ENCODE measurements around the gene KRTAP5-9. TPM values are rescaled to one million over a fixed set of nuclear protein-coding genes. Genes with fewer than 3 reads are reported as not detected.

KRTAP5-9 gene
- total and polyA plus RNA-seq, 2 donors (not counting 3 experiments of a cell fraction or from before 2014, with no cell fraction given), result 0.28 TPM; not detected in 1

GRCh38 chr11:71581826-71582225, 33.6 kb downstream of the KRTAP5-9 start:
- no peak overlapping the region for H3K27ac ChIP-seq (ENCODE audit: insufficient read depth, low read depth, low read length)
- no peak overlapping the region for H2AFZ ChIP-seq (ENCODE audit: low read depth, low read length)
- H3K4me3 ChIP-seq (replicated peaks in 1 of 3; ENCODE audit: insufficient read depth in 1 of 3, low read depth in 1 of 3, low read length in 3 of 3), result no peak overlapping the region
- no peaks in the 10 kb centered on the region for H3K79me2 ChIP-seq (ENCODE audit: control insufficient read depth, insufficient read depth, low read length)
- H3K9me1 ChIP-seq (replicated peaks; ENCODE audit: control insufficient read depth, extremely low read depth, insufficient read depth, low read length), result no peaks in the 10 kb centered on the region
- ChIA-PET POLR2A (no interaction called here), CTCF (interaction anchor here (1.2 kb wide), 1 partner anchor 19 kb away, joined by 3 read pairs; no protein-coding TSS in a partner anchor)
- no peaks in the 10 kb centered on the region for H4K20me1 ChIP-seq (replicated peaks; ENCODE audit: control insufficient read depth, extremely low read depth, insufficient read depth, low read length)
- H3K4me1 ChIP-seq (ENCODE audit: control insufficient read depth, extremely low read depth, insufficient read depth, low read length), result no peaks in the 10 kb centered on the region
- no peaks in the 10 kb centered on the region for H3K9me3 ChIP-seq (replicated peaks; ENCODE audit: control insufficient read depth, insufficient read depth, low read length)
- H3K4me2 ChIP-seq (ENCODE audit: insufficient read depth, low read length), result no peak overlapping the region
- no peak overlapping the region for H3K9ac ChIP-seq (replicated peaks; ENCODE audit: extremely low read depth, insufficient read depth, low read length)
- dilution Hi-C loops (cut with MboI; ENCODE audit: extremely low pct_ligation_motif_present, low sequenced_read_pairs) (no loop called here), intact Hi-C loops (cut with micrococcal nuclease) (loop anchor here (10.0 kb wide), 1 partner anchor 97 kb away; no protein-coding TSS in a partner anchor)
- TF ChIP-seq FOS (IDR thresholded peaks at IDR 0.05; ENCODE audit: borderline replicate concordance, insufficient read depth, low read length), result no peak
- TF ChIP-seq MYC (IDR thresholded peaks at IDR 0.05; ENCODE audit: low read depth, low read length), result no peak
- TF ChIP-seq EZH2 (IDR thresholded peaks at IDR 0.05; ENCODE audit: borderline replicate concordance, low read depth, low read length, severe bottlenecking), result no peak
- TF ChIP-seq MAX (IDR thresholded peaks at IDR 0.05; ENCODE audit: insufficient read depth, insufficient read length), result no peak
- no peak for TF ChIP-seq JUN (IDR thresholded peaks at IDR 0.05; ENCODE audit: borderline replicate concordance, insufficient read depth, insufficient read length, low read depth)
- BruUV-seq (replicated peaks), result no TSS peak
- H3K27me3 ChIP-seq (ENCODE audit: control insufficient read depth in 2 of 2, insufficient read depth in 2 of 2, low read length in 2 of 2), result no peaks in the 10 kb centered on the region
- H3K36me3 ChIP-seq (ENCODE audit: control insufficient read depth in 2 of 2, extremely low read depth in 1 of 2, insufficient read depth in 2 of 2, low read length in 2 of 2), result no peaks in the 10 kb centered on the region
- no peak for FAIRE-seq
- DNase-seq (ENCODE audit: low read depth, low spot score), result no peak

- FAIRE-seq (no peak), DNase-seq (ENCODE audit: low read depth, low spot score) (no peak)
- Histone ChIP-seq H3K79me2 (ENCODE audit: control insufficient read depth, insufficient read depth, low read length) (no peaks in the 10 kb centered on the region), H3K27ac (ENCODE audit: insufficient read depth, low read depth, low read length) (no peak within 1 kb of the TSS), H3K9me3 (replicated peaks; ENCODE audit: control insufficient read depth, insufficient read depth, low read length) (no peaks in the 10 kb centered on the region), H3K9me1 (replicated peaks; ENCODE audit: control insufficient read depth, extremely low read depth, insufficient read depth, low read length) (no peaks in the 10 kb centered on the region), H3K27me3 (ENCODE audit: control insufficient read depth in 2 of 2, insufficient read depth in 2 of 2, low read length in 2 of 2) (no peaks in the 10 kb centered on the region), H3K4me3 (replicated peaks in 1 of 3; ENCODE audit: insufficient read depth in 1 of 3, low read depth in 1 of 3, low read length in 3 of 3) (no peak within 1 kb of the TSS), H3K4me2 (ENCODE audit: insufficient read depth, low read length) (no peak within 1 kb of the TSS), H3K9ac (replicated peaks; ENCODE audit: extremely low read depth, insufficient read depth, low read length) (no peak within 1 kb of the TSS), H4K20me1 (replicated peaks; ENCODE audit: control insufficient read depth, extremely low read depth, insufficient read depth, low read length) (no peaks in the 10 kb centered on the region), H2AFZ (ENCODE audit: low read depth, low read length) (no peak within 1 kb of the TSS), H3K36me3 (ENCODE audit: control insufficient read depth in 2 of 2, extremely low read depth in 1 of 2, insufficient read depth in 2 of 2, low read length in 2 of 2) (no peaks in the 10 kb centered on the region), H3K4me1 (ENCODE audit: control insufficient read depth, extremely low read depth, insufficient read depth, low read length) (no peaks in the 10 kb centered on the region)
- BruUV-seq (replicated peaks), result no TSS peak
- dilution Hi-C loops (cut with MboI; ENCODE audit: extremely low pct_ligation_motif_present, low sequenced_read_pairs) (no loop called here), intact Hi-C loops (cut with micrococcal nuclease) (loop anchor here (10.0 kb wide), 1 partner anchor 98 kb away; no protein-coding TSS in a partner anchor)
- ChIA-PET POLR2A (no interaction called here), CTCF (interaction anchor here (1.2 kb wide), 1 partner anchor 19 kb away, joined by 3 read pairs; no protein-coding TSS in a partner anchor)
- no peak for TF ChIP-seq MYC (IDR thresholded peaks at IDR 0.05; ENCODE audit: low read depth, low read length)
- TF ChIP-seq, protein P1, sequence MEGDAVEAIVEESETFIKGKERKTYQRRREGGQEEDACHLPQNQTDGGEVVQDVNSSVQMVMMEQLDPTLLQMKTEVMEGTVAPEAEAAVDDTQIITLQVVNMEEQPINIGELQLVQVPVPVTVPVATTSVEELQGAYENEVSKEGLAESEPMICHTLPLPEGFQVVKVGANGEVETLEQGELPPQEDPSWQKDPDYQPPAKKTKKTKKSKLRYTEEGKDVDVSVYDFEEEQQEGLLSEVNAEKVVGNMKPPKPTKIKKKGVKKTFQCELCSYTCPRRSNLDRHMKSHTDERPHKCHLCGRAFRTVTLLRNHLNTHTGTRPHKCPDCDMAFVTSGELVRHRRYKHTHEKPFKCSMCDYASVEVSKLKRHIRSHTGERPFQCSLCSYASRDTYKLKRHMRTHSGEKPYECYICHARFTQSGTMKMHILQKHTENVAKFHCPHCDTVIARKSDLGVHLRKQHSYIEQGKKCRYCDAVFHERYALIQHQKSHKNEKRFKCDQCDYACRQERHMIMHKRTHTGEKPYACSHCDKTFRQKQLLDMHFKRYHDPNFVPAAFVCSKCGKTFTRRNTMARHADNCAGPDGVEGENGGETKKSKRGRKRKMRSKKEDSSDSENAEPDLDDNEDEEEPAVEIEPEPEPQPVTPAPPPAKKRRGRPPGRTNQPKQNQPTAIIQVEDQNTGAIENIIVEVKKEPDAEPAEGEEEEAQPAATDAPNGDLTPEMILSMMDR (IDR thresholded peaks at IDR 0.05; ENCODE audit: extremely low read depth in 1 of 2, insufficient read depth in 1 of 2, low read depth in 1 of 2, low read length in 2 of 2), result no peak
- TF ChIP-seq JUN (IDR thresholded peaks at IDR 0.05; ENCODE audit: borderline replicate concordance, insufficient read depth, insufficient read length, low read depth), result no peak
- no peak for TF ChIP-seq POLR2AphosphoS5 (IDR thresholded peaks at IDR 0.05; ENCODE audit: insufficient read depth, low read depth, low read length)
- no peak for TF ChIP-seq FOS (IDR thresholded peaks at IDR 0.05; ENCODE audit: borderline replicate concordance, insufficient read depth, low read length)
- TF ChIP-seq POLR2A (IDR thresholded peaks at IDR 0.05; ENCODE audit: low read depth, low read length), result no peak
- no peak for TF ChIP-seq GATA2 (IDR thresholded peaks at IDR 0.05; ENCODE audit: insufficient read depth, insufficient read length, low read depth, low read length)
- no peak for TF ChIP-seq MAX (IDR thresholded peaks at IDR 0.05; ENCODE audit: insufficient read depth, insufficient read length)
- TF ChIP-seq EZH2 (IDR thresholded peaks at IDR 0.05; ENCODE audit: borderline replicate concordance, low read depth, low read length, severe bottlenecking), result no peak
These were observed 34.2 kb downstream of the KRTAP5-9 start, which contains the start of gene KRTAP5-11 for GRCh38 chr11:71582309-71582895. KRTAP5-11 (minus strand) TSS chr11:71582875; CDS start chr11:71582837, 38 bp downstream.
